Mesothelial cell of epicardium (in vitro differentiated cells): ENCODE data around the gene TMEM62. TPM values are rescaled to one million over a fixed set of nuclear protein-coding genes. Genes with fewer than 3 reads are reported as not detected.
"Not testable (repeated sequence)": the region's sequence is repeated elsewhere in the genome, so short reads cannot be mapped to it uniquely, and the experiment has no call there.

Experiments
- DNase-seq, 2 experiments: peaks; one replicate each; pipeline ENCODE4 v3.0.0; 2021; ENCODE audit warnings: low spot score in 2 of 2; ENCODE audit not compliant: unreplicated experiment in 2 of 2
- H3K27ac Mint-ChIP-seq: 2 replicates; pipeline ENCODE4 v1.8.0; 2021; ENCODE audit warnings: mixed read lengths
- H3K27me3 Mint-ChIP-seq: 2 replicates; pipeline ENCODE4 v1.8.0; 2021; ENCODE audit warnings: low read depth, mixed read lengths
- H3K36me3 Mint-ChIP-seq: 2 replicates; pipeline ENCODE4 v1.8.0; 2021; ENCODE audit warnings: mixed read lengths
- H3K4me1 Mint-ChIP-seq: 2 replicates; pipeline ENCODE4 v1.8.0; 2021; ENCODE audit warnings: mixed read lengths
- H3K4me3 Mint-ChIP-seq: 2 replicates; pipeline ENCODE4 v1.8.0; 2021; ENCODE audit warnings: mild to moderate bottlenecking, moderate library complexity, mixed read lengths
- H3K9me3 Mint-ChIP-seq: 2 replicates; pipeline ENCODE4 v1.8.0; 2021; ENCODE audit warnings: mixed read lengths
- total RNA-seq: library from RNA; stranded (reverse); gene quantifications from 3 replicates; pipeline ENCODE4 v1.2.1, GENCODE V29; 2021
- TF ChIP-seq, protein P1 (sequence below): fragments of 200-600 bp; sonication (generic); IDR thresholded peaks from one replicate; pipeline ENCODE4 v1.5.0; 2021; ENCODE audit warnings: antibody characterized with exemption; ENCODE audit not compliant: unreplicated experiment

The TMEM62 gene
- total RNA-seq, 1 donor from 2014 or later: 13.4 TPM

DNA sequence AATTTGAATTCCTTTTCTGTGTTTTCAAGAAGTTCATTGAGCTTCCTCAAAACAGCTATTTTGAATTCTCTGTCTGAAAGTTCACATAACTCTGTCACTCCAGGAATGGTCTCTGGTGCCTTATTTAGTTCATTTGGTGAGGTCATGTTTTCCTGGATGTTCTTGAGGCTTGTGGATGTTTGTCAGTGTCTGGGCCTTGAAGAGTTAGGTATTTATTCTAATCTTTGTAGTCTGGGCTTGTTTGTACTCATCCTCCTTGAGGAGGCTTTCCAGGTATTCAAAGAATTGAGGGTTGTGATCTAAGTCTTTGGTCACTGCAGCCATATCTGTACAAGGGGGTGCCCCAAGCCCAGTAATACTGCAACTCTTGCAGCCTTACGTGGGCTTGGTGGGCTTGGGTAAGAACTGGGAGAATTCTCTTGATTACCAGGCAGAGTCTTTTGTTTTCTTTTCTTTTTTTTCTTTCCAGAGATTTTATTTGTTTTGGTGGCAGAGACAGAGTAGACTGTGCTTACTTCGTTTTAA, 32.5 kb downstream of the TMEM62 start:
- DNase-seq: no peak
- no peaks in the 10 kb centered on the region for H3K27me3 Mint-ChIP-seq
- peaks cover 39% of the 10 kb centered on the region for H3K36me3 Mint-ChIP-seq
- H3K27ac Mint-ChIP-seq: no peak overlapping the region
- TF ChIP-seq, protein P1, sequence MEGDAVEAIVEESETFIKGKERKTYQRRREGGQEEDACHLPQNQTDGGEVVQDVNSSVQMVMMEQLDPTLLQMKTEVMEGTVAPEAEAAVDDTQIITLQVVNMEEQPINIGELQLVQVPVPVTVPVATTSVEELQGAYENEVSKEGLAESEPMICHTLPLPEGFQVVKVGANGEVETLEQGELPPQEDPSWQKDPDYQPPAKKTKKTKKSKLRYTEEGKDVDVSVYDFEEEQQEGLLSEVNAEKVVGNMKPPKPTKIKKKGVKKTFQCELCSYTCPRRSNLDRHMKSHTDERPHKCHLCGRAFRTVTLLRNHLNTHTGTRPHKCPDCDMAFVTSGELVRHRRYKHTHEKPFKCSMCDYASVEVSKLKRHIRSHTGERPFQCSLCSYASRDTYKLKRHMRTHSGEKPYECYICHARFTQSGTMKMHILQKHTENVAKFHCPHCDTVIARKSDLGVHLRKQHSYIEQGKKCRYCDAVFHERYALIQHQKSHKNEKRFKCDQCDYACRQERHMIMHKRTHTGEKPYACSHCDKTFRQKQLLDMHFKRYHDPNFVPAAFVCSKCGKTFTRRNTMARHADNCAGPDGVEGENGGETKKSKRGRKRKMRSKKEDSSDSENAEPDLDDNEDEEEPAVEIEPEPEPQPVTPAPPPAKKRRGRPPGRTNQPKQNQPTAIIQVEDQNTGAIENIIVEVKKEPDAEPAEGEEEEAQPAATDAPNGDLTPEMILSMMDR: no peak
- peaks cover 8% of the 10 kb centered on the region for H3K4me1 Mint-ChIP-seq
- no peak overlapping the region for H3K4me3 Mint-ChIP-seq
- peaks cover 12% of the 10 kb centered on the region for H3K9me3 Mint-ChIP-seq

DNA sequence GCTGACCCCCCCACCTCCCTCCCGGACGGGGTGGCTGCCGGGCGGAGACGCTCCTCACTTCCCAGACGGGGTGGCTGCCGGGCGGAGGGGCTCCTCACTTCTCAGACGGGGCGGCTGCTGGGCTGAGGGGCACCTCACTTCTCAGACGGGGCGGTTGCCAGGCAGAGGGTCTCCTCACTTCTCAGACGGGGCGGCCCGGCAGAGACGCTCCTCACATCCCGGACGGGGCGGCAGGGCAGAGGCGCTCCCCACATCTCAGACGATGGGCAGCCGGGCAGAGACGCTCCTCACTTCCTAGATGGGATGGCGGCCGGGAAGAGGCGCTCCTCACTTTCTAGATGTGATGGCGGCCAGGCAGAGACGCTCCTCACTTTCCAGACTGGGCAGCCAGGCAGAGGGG, 33.9 kb downstream of the TMEM62 start:
- not testable (repeated sequence) for DNase-seq, H3K27me3 Mint-ChIP-seq, H3K4me1 Mint-ChIP-seq, H3K4me3 Mint-ChIP-seq, H3K27ac Mint-ChIP-seq
- Mint-ChIP-seq H3K9me3 (peaks cover 12% of the 10 kb centered on the region), H3K36me3 (peaks cover 42% of the 10 kb centered on the region)

DNA sequence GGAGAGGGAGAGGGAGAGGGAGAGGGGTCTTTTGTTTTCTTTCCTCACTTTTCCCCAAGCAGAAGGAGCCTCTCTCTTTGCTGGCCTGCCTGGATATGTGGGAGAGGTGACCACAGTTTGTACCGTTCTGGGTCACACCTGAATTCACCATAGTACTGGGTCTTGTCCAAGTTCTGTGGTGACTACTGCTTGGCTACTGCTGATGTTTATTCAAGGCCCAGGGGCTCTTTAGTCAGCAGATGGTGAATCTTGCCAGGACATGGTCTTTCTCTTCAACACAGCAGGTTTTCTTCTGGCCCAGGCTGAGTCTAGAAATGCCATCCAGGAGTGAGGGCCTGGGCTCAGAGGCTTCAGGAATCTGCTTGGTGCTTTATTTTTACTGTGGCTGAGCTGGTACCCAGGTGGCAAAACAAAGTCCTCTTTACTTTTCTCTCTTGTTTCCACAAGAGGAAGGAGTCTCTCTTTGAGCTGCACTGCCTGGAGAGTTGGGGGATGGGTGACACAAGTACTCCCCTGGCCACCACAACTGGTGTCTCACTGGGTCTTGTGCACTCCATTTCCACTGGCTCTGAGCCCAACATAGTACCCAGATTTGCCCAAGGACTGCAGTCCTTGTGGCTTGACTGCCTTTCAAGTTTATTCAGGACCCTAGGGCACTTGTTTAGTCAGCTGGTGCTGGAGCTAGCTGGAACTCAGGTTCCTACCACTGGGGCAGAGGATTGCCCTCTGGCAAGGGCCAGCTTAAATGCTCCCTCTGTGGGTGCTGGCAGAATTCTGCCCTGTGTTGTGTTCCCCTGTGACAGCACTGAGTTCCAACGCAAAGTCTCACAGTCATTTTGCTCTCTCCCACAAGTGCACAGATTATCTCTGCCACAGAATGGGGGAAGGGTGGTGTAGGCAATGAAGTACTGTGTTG, 35.1 kb downstream of the TMEM62 start:
- H3K4me3 Mint-ChIP-seq: no peak overlapping the region
- peaks cover 8% of the 10 kb centered on the region for H3K4me1 Mint-ChIP-seq
- DNase-seq: no peak
- H3K36me3 Mint-ChIP-seq: peaks cover 48% of the 10 kb centered on the region
- H3K27me3 Mint-ChIP-seq: no peaks in the 10 kb centered on the region
- TF ChIP-seq, protein P1: no peak
- peaks cover 17% of the 10 kb centered on the region for H3K9me3 Mint-ChIP-seq
- H3K27ac Mint-ChIP-seq: peak overlapping the region; percentile 9

DNA sequence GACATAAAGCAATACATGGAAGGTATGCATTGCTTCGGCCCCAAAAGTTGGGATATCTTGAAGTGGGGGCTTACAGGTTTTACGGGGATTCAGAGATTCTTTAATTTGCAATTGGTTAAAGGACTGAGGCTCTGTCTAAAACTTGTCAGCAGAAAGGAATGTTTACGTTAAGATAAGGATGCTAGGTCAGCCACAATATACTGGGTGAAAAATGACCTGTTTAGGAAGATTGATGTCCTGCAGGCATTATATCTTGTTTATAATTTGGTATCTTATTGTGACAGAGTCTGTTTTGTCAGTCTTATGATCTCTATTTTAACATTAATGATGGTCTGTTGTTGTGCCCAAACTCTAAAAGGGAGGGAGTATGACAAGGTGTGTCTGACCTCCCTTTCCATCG, 36.5 kb downstream of the TMEM62 start:
- H3K9me3 Mint-ChIP-seq: peaks cover 19% of the 10 kb centered on the region
- no peak overlapping the region for H3K4me3 Mint-ChIP-seq
- TF ChIP-seq, protein P1: no peak
- DNase-seq: no peak
- H3K4me1 Mint-ChIP-seq: peaks cover 8% of the 10 kb centered on the region
- peaks cover 51% of the 10 kb centered on the region for H3K36me3 Mint-ChIP-seq
- H3K27ac Mint-ChIP-seq: no peak overlapping the region
- H3K27me3 Mint-ChIP-seq: no peaks in the 10 kb centered on the region

DNA sequence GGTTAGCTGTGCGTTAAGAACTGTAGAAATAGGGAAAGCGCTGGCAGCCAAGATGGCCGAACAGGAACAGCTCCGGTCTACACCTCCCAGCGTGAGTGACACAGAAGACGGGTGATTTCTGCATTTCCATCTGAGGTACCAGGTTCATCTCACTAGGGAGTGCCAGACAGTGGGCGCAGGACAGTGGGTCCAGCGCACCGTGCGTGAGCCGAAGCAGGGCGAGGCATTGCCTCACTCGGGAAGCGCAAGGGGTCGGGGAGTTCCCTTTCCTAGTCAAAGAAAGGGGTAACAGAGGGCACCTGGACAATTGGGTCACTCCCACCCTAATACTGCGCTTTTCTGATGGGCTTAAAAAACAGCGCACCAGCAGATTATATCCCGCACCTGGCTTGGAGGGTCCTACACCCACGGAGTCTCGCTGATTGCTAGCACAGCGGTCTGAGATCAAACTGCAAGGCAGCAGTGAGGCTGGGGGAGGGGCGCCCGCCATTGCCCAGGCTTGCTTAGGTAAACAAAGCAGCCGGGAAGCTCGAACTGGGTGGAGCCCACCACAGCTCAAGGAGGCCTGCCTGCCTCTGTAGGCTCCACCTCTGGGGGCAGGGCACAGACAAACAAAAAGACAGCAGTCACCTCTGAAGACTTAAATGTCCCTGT, 42.4 kb downstream of the TMEM62 start:
- H3K27ac Mint-ChIP-seq, H3K4me3 Mint-ChIP-seq, H3K27me3 Mint-ChIP-seq, H3K4me1 Mint-ChIP-seq, DNase-seq: not testable (repeated sequence)
- Mint-ChIP-seq H3K9me3 (peaks cover 18% of the 10 kb centered on the region), H3K36me3 (peaks cover 35% of the 10 kb centered on the region)

DNA sequence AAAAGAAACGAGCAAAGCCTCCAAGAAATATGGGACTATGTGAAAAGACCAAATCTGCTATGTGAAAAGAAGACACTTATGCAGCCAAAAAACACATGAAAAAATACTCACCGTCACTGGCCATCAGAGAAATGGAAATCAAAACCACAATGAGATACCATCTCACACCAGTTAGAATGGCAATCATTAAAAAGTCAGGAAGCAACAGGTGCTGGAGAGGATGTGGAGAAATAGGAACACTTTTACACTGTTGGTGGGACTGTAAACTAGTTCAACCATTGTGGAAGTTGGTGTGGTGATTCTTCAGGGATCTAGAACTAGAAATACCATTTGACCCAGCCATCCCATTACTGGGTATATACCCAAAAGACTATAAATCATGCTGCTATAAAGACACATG, 43.8 kb downstream of the TMEM62 start:
- peaks cover 18% of the 10 kb centered on the region for H3K9me3 Mint-ChIP-seq
- DNase-seq, H3K27me3 Mint-ChIP-seq, H3K27ac Mint-ChIP-seq, H3K4me3 Mint-ChIP-seq, H3K4me1 Mint-ChIP-seq: not testable (repeated sequence)
- peaks cover 31% of the 10 kb centered on the region for H3K36me3 Mint-ChIP-seq

DNA sequence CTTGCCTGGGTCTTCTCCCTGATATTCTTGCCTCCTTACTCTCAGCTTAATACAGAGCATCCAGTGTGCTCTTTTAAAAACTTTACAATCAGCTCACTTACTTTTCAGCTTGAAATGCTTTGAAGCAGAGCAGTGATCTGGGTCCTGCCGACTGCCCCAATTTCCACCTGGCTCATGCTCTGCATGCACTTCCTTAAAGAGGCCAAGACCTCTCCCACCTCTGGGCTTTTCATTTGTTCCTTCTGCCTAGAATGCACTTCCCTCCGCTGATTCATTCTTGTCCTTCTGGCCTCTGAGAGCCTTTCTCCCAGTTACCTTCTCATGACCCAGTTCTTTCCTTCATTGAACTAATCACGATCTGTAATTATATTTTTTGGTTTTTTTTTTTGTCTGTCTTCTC, 49.9 kb downstream of the TMEM62 start:
- Mint-ChIP-seq H3K4me3 (no peak overlapping the region), H3K27me3 (no peaks in the 10 kb centered on the region), H3K9me3 (no peaks in the 10 kb centered on the region), H3K36me3 (no peaks in the 10 kb centered on the region), H3K27ac (peak overlapping the region; percentile 3), H3K4me1 (peaks cover 9% of the 10 kb centered on the region)
- DNase-seq: no peak
- TF ChIP-seq, protein P1: no peak
